SK-N-SH (cell line): ENCODE data around the gene USP13. TPM values are rescaled to one million over a fixed set of nuclear protein-coding genes. Genes with fewer than 3 reads are reported as not detected.

ENCODE experiments used
- CTCF ChIA-PET: fragments of 300-600, 350-600 bp; formaldehyde crosslinking; extraction: SDS; loops from one replicate; lab custom pipeline; 2021; lab: Yijun Ruan, JAX
- POLR2A ChIA-PET: fragments of 350-600 bp; sonication (Branson Sonifier 250); formaldehyde crosslinking; extraction: SDS; loops from one replicate; lab custom pipeline; 2020; ENCODE audit warnings: antibody characterized with exemption, inconsistent platforms; lab: Yijun Ruan, JAX
- DNase-seq: peaks from one replicate; pipeline ENCODE4 v3.0.0; 2012
- H2AFZ ChIP-seq: fragments of 200-600 bp; sonication (generic); 2 replicates; pipeline ENCODE4 v1.8.1; 2016; ENCODE audit warnings: antibody characterized with exemption, mild to moderate bottlenecking, low read depth
- H3F3A ChIP-seq: fragments of 200-600 bp; sonication (generic); replicated peaks from 2 replicates; pipeline ENCODE3; 2016; ENCODE audit warnings: antibody characterized with exemption, mild to moderate bottlenecking; ENCODE audit not compliant: insufficient read depth
- H3K27ac ChIP-seq, 2 experiments: fragments of 200-500 bp in 1 of 2; fragments of 200-600 bp in 1 of 2; sonication (Bioruptor generic) in 1 of 2; sonication (generic), shearing (Covaris generic) in 1 of 2; 2 replicates each; pipeline versions ENCODE4 v1.5.1 to v1.6.1; 2014 to 2016; ENCODE audit warnings: low read depth in 2 of 2, inconsistent platforms in 1 of 2, low read length in 1 of 2, mild to moderate bottlenecking in 1 of 2, mixed read lengths in 1 of 2
- H3K27me3 ChIP-seq: fragments of 200-600 bp; sonication (generic), shearing (Covaris generic); 2 replicates; pipeline ENCODE4 v1.6.1; 2016; ENCODE audit warnings: mixed run types; ENCODE audit not compliant: insufficient read depth
- H3K36me3 ChIP-seq, 2 experiments: fragments of 200-500 bp in 1 of 2; fragments of 200-600 bp in 1 of 2; sonication (Bioruptor generic) in 1 of 2; sonication (generic) in 1 of 2; replicated peaks in 1 of 2; 2 replicates each; pipeline versions ENCODE3 to v1.5.1; 2014 to 2016; ENCODE audit warnings: low read length in 1 of 2, mild to moderate bottlenecking in 1 of 2; ENCODE audit not compliant: insufficient read depth in 2 of 2, control insufficient read depth in 1 of 2
- H3K4me1 ChIP-seq, 2 experiments: fragments of 200-500 bp in 1 of 2; fragments of 200-600 bp in 1 of 2; sonication (Bioruptor generic) in 1 of 2; sonication (generic), shearing (Covaris generic) in 1 of 2; 2 replicates each; pipeline versions ENCODE4 v1.5.1 to v1.6.1; 2014 to 2016; ENCODE audit warnings: low read depth in 1 of 2, low read length in 1 of 2, mixed run types in 1 of 2; ENCODE audit not compliant: insufficient read depth in 2 of 2, control insufficient read depth in 1 of 2
- H3K4me2 ChIP-seq: fragments of 200-600 bp; sonication (generic), shearing (Covaris generic); 2 replicates; pipeline ENCODE4 v1.6.1; 2017; ENCODE audit warnings: mixed run types
- H3K4me3 ChIP-seq, 2 experiments: fragments of 200-500 bp in 1 of 2; fragments of 200-600 bp in 1 of 2; sonication (Bioruptor generic) in 1 of 2; sonication (generic), shearing (Covaris generic) in 1 of 2; 2 replicates each; pipeline versions ENCODE4 v1.5.1 to v1.8.1; 2014 to 2016; ENCODE audit warnings: low read depth in 2 of 2, inconsistent platforms in 1 of 2, low read length in 1 of 2, mild to moderate bottlenecking in 1 of 2, mixed read lengths in 1 of 2, moderate library complexity in 1 of 2
- H3K79me2 ChIP-seq: fragments of 200-600 bp; sonication (generic); 2 replicates; pipeline ENCODE4 v1.8.1; 2017; ENCODE audit warnings: mild to moderate bottlenecking; ENCODE audit not compliant: insufficient read depth
- H3K9ac ChIP-seq: fragments of 200-600 bp; sonication (generic); 2 replicates; pipeline ENCODE4 v1.6.1; 2017; ENCODE audit warnings: mixed run types
- H3K9me2 ChIP-seq: fragments of 200-600 bp; sonication (generic); 2 replicates; pipeline ENCODE4 v1.6.1; 2017; ENCODE audit warnings: mixed run types
- H3K9me3 ChIP-seq: fragments of 200-600 bp; sonication (generic); 2 replicates; pipeline ENCODE4 v1.6.1; 2017; ENCODE audit warnings: mixed run types, mild to moderate bottlenecking, moderate library complexity
- H4K20me1 ChIP-seq: fragments of 200-600 bp; sonication (generic); 2 replicates; pipeline ENCODE4 v1.6.1; 2017; ENCODE audit warnings: mild to moderate bottlenecking, mixed run types; ENCODE audit not compliant: insufficient read depth
- CHD2 ChIP-seq: fragments of 150-350 bp; IDR thresholded peaks from 2 replicates; pipeline ENCODE4 v1.6.1; 2018; ENCODE audit warnings: low read length; ENCODE audit not compliant: partially characterized antibody
- CTCF ChIP-seq: fragments of 200-600 bp; sonication (generic); IDR thresholded peaks from 2 replicates; pipeline ENCODE4 v1.6.1; 2017; ENCODE audit warnings: antibody characterized with exemption, mild to moderate bottlenecking, moderate library complexity
- EP300 ChIP-seq, 2 experiments: IDR thresholded peaks; 2 replicates each; pipeline versions ENCODE4 v1.4.0 to v1.6.1; 2012; ENCODE audit warnings: borderline replicate concordance in 1 of 2, low read depth in 1 of 2, low read length in 1 of 2
- FOSL2 ChIP-seq: IDR thresholded peaks from 2 replicates; pipeline ENCODE4 v1.4.0; 2012; ENCODE audit warnings: low read depth, mild to moderate bottlenecking, moderate library complexity, borderline replicate concordance
- FOXJ3 ChIP-seq: sonication (generic); formaldehyde crosslinking; IDR thresholded peaks from 2 replicates; pipeline ENCODE4 v1.5.1; 2020; ENCODE audit warnings: mild to moderate bottlenecking, missing genetic modification reagents
- GABPA ChIP-seq: IDR thresholded peaks from 2 replicates; pipeline ENCODE4 v1.4.0; 2012; ENCODE audit warnings: low read depth, mild to moderate bottlenecking
- MAX ChIP-seq: IDR thresholded peaks from 2 replicates; pipeline ENCODE4 v1.4.0; 2012; ENCODE audit warnings: low read depth
- MEF2A ChIP-seq: IDR thresholded peaks from 2 replicates; pipeline ENCODE4 v1.4.0; 2012; ENCODE audit warnings: low read depth, borderline replicate concordance
- NFIC ChIP-seq: IDR thresholded peaks from 2 replicates; pipeline ENCODE4 v1.4.0; 2012; ENCODE audit warnings: borderline replicate concordance
- RAD21 ChIP-seq: IDR thresholded peaks from 2 replicates; pipeline ENCODE4 v1.6.1; 2012; ENCODE audit warnings: mild to moderate bottlenecking, low read length
- REST ChIP-seq: IDR thresholded peaks from 2 replicates; pipeline ENCODE4 v1.6.1; 2012; ENCODE audit warnings: mild to moderate bottlenecking, low read depth, low read length, moderate library complexity
- USF2 ChIP-seq: fragments of 150-350 bp; IDR thresholded peaks from 2 replicates; pipeline ENCODE4 v1.6.1; 2017; ENCODE audit warnings: antibody characterized with exemption, low read length, low read depth, borderline replicate concordance
- YY1 ChIP-seq: IDR thresholded peaks from 2 replicates; pipeline ENCODE4 v1.4.0; 2012; ENCODE audit warnings: low read depth, mild to moderate bottlenecking
- ZBTB33 ChIP-seq: IDR thresholded peaks from 2 replicates; pipeline ENCODE4 v1.4.0; 2012; ENCODE audit warnings: low read depth, borderline replicate concordance
- WGBS: methylation state at CpG from one replicate; pipeline ENCODE4 v1.1.6; 2017; ENCODE audit warnings: low lambda C conversion rate; 5-methylcytosine and 5-hydroxymethylcytosine counted together
- polyA plus RNA-seq, 3 experiments: library from polyadenylated mRNA; depleted of rRNA; stranded (reverse); fragments of >200 nt; gene quantifications; 2 replicates each; pipeline ENCODE4 v1.2.3, GENCODE V29; 2012

Gene USP13
- polyA plus RNA-seq, 1 of the 3 experiments (the other 2 are of a cell fraction): 8.2 TPM

GRCh38 chr3:179646177-179646576, 6.7 kb upstream of the USP13 start:
- Histone ChIP-seq H3K36me3 (no peaks in the 10 kb centered on the region), H3K4me1 (no peaks in the 10 kb centered on the region), H3K27ac (no peak overlapping the region), H2AFZ (no peak overlapping the region), H4K20me1 (no peaks in the 10 kb centered on the region), H3K9ac (no peak overlapping the region), H3K9me2 (no peaks in the 10 kb centered on the region), H3K4me3 (no peak overlapping the region), H3K4me2 (no peak overlapping the region), H3F3A (peaks cover 1% of the 10 kb centered on the region), H3K79me2 (no peaks in the 10 kb centered on the region), H3K9me3 (no peaks in the 10 kb centered on the region), H3K27me3 (no peaks in the 10 kb centered on the region)
- WGBS: 46% methylated on average over 3 of the region's 3 CpGs
- ChIA-PET CTCF (interaction anchor here (0.6 kb wide), 1 partner anchor 738 kb away, joined by 3 read pairs; no protein-coding TSS in a partner anchor), POLR2A (no interaction called here)
- no peak for DNase-seq
- TF ChIP-seq MAX (no peak), MEF2A (no peak), RAD21 (no peak), EP300 (IDR thresholded peaks at IDR 0.05; ENCODE audit: borderline replicate concordance in 1 of 2, low read depth in 1 of 2, low read length in 1 of 2) (no peak), REST (no peak), YY1 (no peak), CHD2 (no peak), NFIC (no peak), USF2 (no peak), GABPA (no peak), FOSL2 (no peak), CTCF (no peak), ZBTB33 (no peak), FOXJ3 (CRISPR knock-in tag) (no peak)
